ENCODE data around the gene PM20D1. TPM values are rescaled to one million over a fixed set of nuclear protein-coding genes. Genes with fewer than 3 reads are reported as not detected.
"Not testable (repeated sequence)": the region's sequence is repeated elsewhere in the genome, so short reads cannot be mapped to it uniquely, and the experiment has no call there.

The PM20D1 gene
- total and polyA plus RNA-seq, 10 of the 15 experiments (the other 5 are each of a cell fraction or from before 2014, with no cell fraction given): not detected

DNA sequence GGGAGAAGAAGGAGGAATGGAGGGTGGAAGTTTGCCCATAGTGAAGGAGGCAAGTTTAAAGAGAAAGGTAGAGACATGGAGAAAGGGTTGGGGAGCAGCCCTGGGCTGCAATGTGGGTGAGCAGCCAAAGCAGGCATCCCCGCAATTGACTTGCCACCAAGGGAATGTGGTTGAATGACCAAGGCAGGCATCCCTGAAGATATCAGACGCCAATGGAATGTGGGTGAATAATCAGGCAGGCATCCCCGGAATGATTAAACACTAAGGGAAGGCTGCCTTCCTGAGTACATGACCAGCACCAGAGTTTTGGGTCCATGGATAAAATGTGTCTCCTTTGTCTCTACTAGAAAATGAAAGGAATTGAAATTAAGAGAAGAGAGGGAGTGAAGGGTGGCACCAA is 39.8 kb upstream of the PM20D1 start:
- BruUV-seq (replicated peaks); POLR2A ChIA-PET; RAD21 ChIA-PET (ENCODE audit: unreplicated experiment): not testable (repeated sequence)

DNA sequence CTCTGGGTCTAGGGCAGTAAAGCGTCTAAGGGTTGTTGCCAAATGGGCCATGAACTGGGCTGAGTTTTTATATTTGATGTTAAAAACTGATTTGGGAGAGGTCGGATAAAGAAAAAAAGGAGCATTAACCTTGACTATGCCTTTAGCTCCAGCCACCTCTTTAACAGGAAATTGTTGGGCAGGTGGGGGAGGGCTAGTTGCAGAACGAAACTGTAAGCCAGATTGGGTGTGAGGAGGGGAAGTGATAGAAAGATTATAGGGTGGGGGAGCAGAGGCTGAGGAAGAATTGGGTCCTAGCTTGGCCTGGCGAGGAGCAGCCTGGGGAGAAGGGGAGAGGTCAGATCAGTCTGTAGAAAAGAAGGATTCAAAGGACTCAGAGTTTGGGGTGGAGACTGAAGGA is 39.1 kb upstream of the PM20D1 start:
- ATAC-seq; CTCF ChIA-PET; in situ Hi-C loops (cut with MboI); H3K9me3 ChIP-seq (replicated peaks; ENCODE audit: control insufficient read depth, insufficient read depth, low read length); intact Hi-C loops (cut with micrococcal nuclease; ENCODE audit: unreplicated experiment); H3K4me2 ChIP-seq (ENCODE audit: control insufficient read depth, insufficient read depth); H3K4me3 ChIP-seq; FAIRE-seq; H3K36me3 ChIP-seq (ENCODE audit: control insufficient read depth in 2 of 2, insufficient read depth in 2 of 2, low read length in 1 of 2); DNase-seq (ENCODE audit: low read depth, low spot score); H2AFZ ChIP-seq (ENCODE audit: control insufficient read depth, low read depth, low read length); H3K9ac ChIP-seq (ENCODE audit: control insufficient read depth, insufficient read depth, low read length); SMC1A ChIA-PET (ENCODE audit: uncharacterized antibody, unreplicated experiment); H4K20me1 ChIP-seq (ENCODE audit: control insufficient read depth, insufficient read depth); RAD21 ChIA-PET (ENCODE audit: unreplicated experiment); H3K4me1 ChIP-seq (ENCODE audit: control insufficient read depth, insufficient read depth, low read length); H3K79me2 ChIP-seq (ENCODE audit: control insufficient read depth, insufficient read depth, low read length); BruUV-seq (replicated peaks); POLR2A ChIA-PET; H3K27ac ChIP-seq (ENCODE audit: control insufficient read depth, insufficient read depth); H3K27me3 ChIP-seq (replicated peaks in 1 of 2; ENCODE audit: control insufficient read depth in 2 of 2, insufficient read depth in 2 of 2, low read length in 1 of 2): not testable (repeated sequence)
- 41% methylated on average over 4 of the region's 4 CpGs for whole genome bisulfite sequencing (ENCODE audit: insufficient coverage, insufficient replicate concordance, low lambda C conversion rate, missing lambda C conversion rate)

More for the DNA sequence above, 39.8 kb upstream of the PM20D1 start:
- H4K20me1 ChIP-seq (ENCODE audit: control insufficient read depth, insufficient read depth); H3K9me3 ChIP-seq (replicated peaks; ENCODE audit: control insufficient read depth, insufficient read depth, low read length); intact Hi-C loops (cut with micrococcal nuclease; ENCODE audit: unreplicated experiment); ATAC-seq; H3K4me1 ChIP-seq (ENCODE audit: control insufficient read depth, insufficient read depth, low read length); H3K36me3 ChIP-seq (ENCODE audit: control insufficient read depth in 2 of 2, insufficient read depth in 2 of 2, low read length in 1 of 2); H3K9ac ChIP-seq (ENCODE audit: control insufficient read depth, insufficient read depth, low read length); DNase-seq (ENCODE audit: low read depth, low spot score); CTCF ChIA-PET; in situ Hi-C loops (cut with MboI); H3K4me2 ChIP-seq (ENCODE audit: control insufficient read depth, insufficient read depth); H3K27ac ChIP-seq (ENCODE audit: control insufficient read depth, insufficient read depth); FAIRE-seq; SMC1A ChIA-PET (ENCODE audit: uncharacterized antibody, unreplicated experiment); H3K27me3 ChIP-seq (replicated peaks in 1 of 2; ENCODE audit: control insufficient read depth in 2 of 2, insufficient read depth in 2 of 2, low read length in 1 of 2); H3K79me2 ChIP-seq (ENCODE audit: control insufficient read depth, insufficient read depth, low read length); H2AFZ ChIP-seq (ENCODE audit: control insufficient read depth, low read depth, low read length); H3K4me3 ChIP-seq: not testable (repeated sequence)
- WGBS (ENCODE audit: insufficient coverage, insufficient replicate concordance, low lambda C conversion rate, missing lambda C conversion rate): 83% methylated on average over 3 of the region's 3 CpGs

DNA sequence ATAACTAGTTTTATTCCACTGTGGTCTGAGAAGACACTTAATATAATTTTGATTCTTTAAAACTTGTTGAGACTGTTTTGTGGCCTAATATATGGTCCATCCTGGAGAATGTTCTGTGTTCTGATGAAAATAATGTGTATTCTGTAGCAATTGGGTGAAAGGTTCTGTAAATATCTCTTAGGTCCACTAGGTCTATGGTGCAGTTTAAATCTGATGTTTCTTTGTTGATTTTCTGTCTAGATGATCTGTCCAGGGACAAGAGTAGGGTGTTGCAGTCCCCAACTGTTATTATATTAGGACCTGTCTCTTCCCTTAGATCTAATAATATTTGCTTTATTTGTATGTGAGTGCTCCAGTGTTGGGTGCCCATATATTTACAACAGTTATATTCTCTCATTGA is 33.9 kb upstream of the PM20D1 start:
- H4K20me1 ChIP-seq (ENCODE audit: control insufficient read depth, insufficient read depth): no peaks in the 10 kb centered on the region
- no peak overlapping the region for H3K27ac ChIP-seq (ENCODE audit: control insufficient read depth, insufficient read depth)
- ChIA-PET RAD21 (ENCODE audit: unreplicated experiment) (no interaction called here), POLR2A (no interaction called here), SMC1A (ENCODE audit: uncharacterized antibody, unreplicated experiment) (no interaction called here), CTCF (interaction anchor here (1.0 kb wide), 1 partner anchor 487 kb away, joined by 4 read pairs; no protein-coding TSS in a partner anchor)
- ATAC-seq (no peak), DNase-seq (ENCODE audit: low read depth, low spot score) (no peak), FAIRE-seq (no peak)
- H3K4me2 ChIP-seq (ENCODE audit: control insufficient read depth, insufficient read depth): no peak overlapping the region
- intact Hi-C loops (cut with micrococcal nuclease; ENCODE audit: unreplicated experiment) (no loop called here), in situ Hi-C loops (cut with MboI) (no loop called here)
- no peak overlapping the region for H3K9ac ChIP-seq (ENCODE audit: control insufficient read depth, insufficient read depth, low read length)
- H3K4me1 ChIP-seq (ENCODE audit: control insufficient read depth, insufficient read depth, low read length): no peaks in the 10 kb centered on the region
- no peak overlapping the region for H2AFZ ChIP-seq (ENCODE audit: control insufficient read depth, low read depth, low read length)
- BruUV-seq (replicated peaks): no TSS peak
- H3K27me3 ChIP-seq (replicated peaks in 1 of 2; ENCODE audit: control insufficient read depth in 2 of 2, insufficient read depth in 2 of 2, low read length in 1 of 2): no peaks in the 10 kb centered on the region
- no peaks in the 10 kb centered on the region for H3K36me3 ChIP-seq (ENCODE audit: control insufficient read depth in 2 of 2, insufficient read depth in 2 of 2, low read length in 1 of 2)
- TF ChIP-seq TBL1XR1 (IDR thresholded peaks at IDR 0.05; ENCODE audit: low read depth, low read length) (no peak), PML (IDR thresholded peaks at IDR 0.05; ENCODE audit: low read length) (no peak), JUNB (IDR thresholded peaks at IDR 0.05) (no peak), KDM1A (IDR thresholded peaks at IDR 0.05; ENCODE audit: borderline replicate concordance) (no peak)
- no peaks in the 10 kb centered on the region; the same call in 1 of the 3 replicates for H3K9me3 ChIP-seq (replicated peaks; ENCODE audit: control insufficient read depth, insufficient read depth, low read length)
- H3K79me2 ChIP-seq (ENCODE audit: control insufficient read depth, insufficient read depth, low read length): no peaks in the 10 kb centered on the region
- no peak overlapping the region for H3K4me3 ChIP-seq
